SU-DHL-6 (cell line): ENCODE measurements around the gene AKT1.

Experiments used
- CTCF ChIP-seq: fragments of 200-600 bp; sonication (generic); IDR thresholded peaks from one replicate; pipeline ENCODE4 v1.5.1; 2017; ENCODE audit warnings: antibody characterized with exemption, mild to moderate bottlenecking, low read length, moderate library complexity; ENCODE audit not compliant: insufficient read depth, poor library complexity, severe bottlenecking
- EZH2phosphoT487 ChIP-seq: fragments of 200-600 bp; sonication (generic), shearing (Covaris generic); conservative IDR thresholded peaks from 2 replicates; pipeline ENCODE4 v1.6.1; 2018; ENCODE audit warnings: mild to moderate bottlenecking, antibody characterized with exemption, low read length, moderate library complexity, mixed read lengths

- TF ChIP-seq CTCF (no peak), EZH2phosphoT487 (no peak)
Measured at GRCh38 chr14:104757238-104757585, 38.3 kb downstream of the AKT1 start.
